Activated CD8-positive, alpha-beta memory T cell treated with anti-CD3 and anti-CD28 coated beads for 36 hours (primary cell): ENCODE measurements around the gene PPIB. TPM values are rescaled to one million over a fixed set of nuclear protein-coding genes. Genes with fewer than 3 reads are reported as not detected.

Experiments used
- CTCF ChIA-PET: fragments of 350-600 bp; sonication (Branson Sonifier 250); formaldehyde crosslinking; loops from one replicate; lab custom pipeline; 2021; ENCODE audit warnings: antibody characterized with exemption; lab: Charles Lee
- POLR2A ChIA-PET: fragments of 350-600 bp; sonication (Branson Sonifier 250); formaldehyde crosslinking; loops from one replicate; lab custom pipeline; 2021; ENCODE audit warnings: antibody characterized with exemption; lab: Charles Lee
- total RNA-seq, 2 experiments: library from RNA; stranded (reverse); gene quantifications; one replicate each; pipeline ENCODE4 v1.2.3, GENCODE V29; 2021

PPIB gene
- total RNA-seq, 2 experiments from 2014 or later, result 393 to 402 TPM

- ChIA-PET POLR2A (interaction anchor here (0.7 kb wide), 1 partner anchor 354 kb away, joined by 4 read pairs; no protein-coding TSS in a partner anchor), CTCF (interaction anchor here (0.6 to 2.0 kb wide), 3 partner anchors 12 to 59 kb away, joined by 3 to 4 read pairs (median 3); no protein-coding TSS in a partner anchor)
Measured at GRCh38 chr15:64146885-64147681, 15.7 kb downstream of the PPIB start.

- CTCF ChIA-PET, result interaction anchor here (0.6 to 2.0 kb wide), 2 partner anchors 13 to 58 kb away, joined by 3 to 4 read pairs; no protein-coding TSS in a partner anchor
- POLR2A ChIA-PET, result no interaction called here
Measured at GRCh38 chr15:64146520-64146884, 16.3 kb downstream of the PPIB start.

- ChIA-PET CTCF (interaction anchor here (2.0 kb wide), 1 partner anchor 12 kb away, joined by 4 read pairs; no protein-coding TSS in a partner anchor), POLR2A (no interaction called here)
Measured at GRCh38 chr15:64146041-64146440, 16.8 kb downstream of the PPIB start.

- ChIA-PET POLR2A (no interaction called here), CTCF (interaction anchor here (1.4 to 2.0 kb wide), 2 partner anchors 8 to 11 kb away, joined by 4 read pairs; no protein-coding TSS in a partner anchor)
Measured at GRCh38 chr15:64144565-64145281, 18.1 kb downstream of the PPIB start.

GRCh38 chr15:64144192-64144564 lies 18.6 kb downstream of the PPIB start:
- ChIA-PET POLR2A (no interaction called here), CTCF (interaction anchor here (1.4 kb wide), 1 partner anchor 9 kb away, joined by 4 read pairs; no protein-coding TSS in a partner anchor)

GRCh38 chr15:64143276-64143675 lies 19.5 kb downstream of the PPIB start:
- CTCF ChIA-PET, result interaction anchor here (1.4 kb wide), 1 partner anchor 10 kb away, joined by 4 read pairs; no protein-coding TSS in a partner anchor
- POLR2A ChIA-PET, result no interaction called here

GRCh38 chr15:64141798-64142512 lies 20.9 kb downstream of the PPIB start:
- CTCF ChIA-PET, result no interaction called here

GRCh38 chr15:64138331-64138941 lies 24.4 kb downstream of the PPIB start:
- ChIA-PET POLR2A (no interaction called here), CTCF (interaction anchor here (1.1 kb wide), 1 partner anchor 14 kb away, joined by 3 read pairs; no protein-coding TSS in a partner anchor)

More at GRCh38 chr15:64141798-64142512, 20.9 kb downstream of the PPIB start:
- POLR2A ChIA-PET, result no interaction called here

- ChIA-PET CTCF (interaction anchor here (1.1 kb wide), 1 partner anchor 15 kb away, joined by 3 read pairs; no protein-coding TSS in a partner anchor), POLR2A (interaction anchor here (0.6 kb wide), 1 partner anchor 18 kb away, joined by 6 read pairs; no protein-coding TSS in a partner anchor)
Measured at GRCh38 chr15:64137226-64137833, 25.5 kb downstream of the PPIB start.

- CTCF ChIA-PET, result interaction anchor here (0.5 kb wide), 1 partner anchor 14 kb away, joined by 3 read pairs; no protein-coding TSS in a partner anchor
- POLR2A ChIA-PET, result no interaction called here
Measured at GRCh38 chr15:64136347-64136746, 26.5 kb downstream of the PPIB start.

- POLR2A ChIA-PET, result no interaction called here
- CTCF ChIA-PET, result interaction anchor here (0.9 kb wide), 1 partner anchor 12 kb away, joined by 4 read pairs; no protein-coding TSS in a partner anchor
Measured at GRCh38 chr15:64134345-64134829, 28.4 kb downstream of the PPIB start.

GRCh38 chr15:64133623-64134344 lies 29.0 kb downstream of the PPIB start:
- ChIA-PET CTCF (interaction anchor here (0.9 kb wide), 1 partner anchor 12 kb away, joined by 4 read pairs; no protein-coding TSS in a partner anchor), POLR2A (no interaction called here)

GRCh38 chr15:64132217-64132616 lies 30.6 kb downstream of the PPIB start:
- ChIA-PET POLR2A (interaction anchor here (0.6 kb wide), 1 partner anchor 19 kb away, joined by 5 read pairs; the partner anchor contains the start of gene SNX22), CTCF (interaction anchor here (0.5 to 1.0 kb wide), 2 partner anchors 21 to 1011 kb away, joined by 3 to 4 read pairs; no protein-coding TSS in a partner anchor)

- POLR2A ChIA-PET, result interaction anchor here (0.6 kb wide), 2 partner anchors 20 to 854 kb away, joined by 3 to 5 read pairs; partner anchors contain the start of genes APH1B and SNX22
Measured at GRCh38 chr15:64131547-64131946, 31.3 kb downstream of the PPIB start.

GRCh38 chr15:64130159-64130558 lies 32.7 kb downstream of the PPIB start:
- ChIA-PET CTCF (no interaction called here), POLR2A (no interaction called here)

More at GRCh38 chr15:64131547-64131946, 31.3 kb downstream of the PPIB start:
- CTCF ChIA-PET, result no interaction called here

- ChIA-PET POLR2A (no interaction called here), CTCF (no interaction called here)
Measured at GRCh38 chr15:64127521-64128270, 35.1 kb downstream of the PPIB start.
